ENCODE measurements around the gene GYPC.
A peak's percentile ranks its signal among the peaks of the same experiment; 100 is the strongest.

GYPC gene

GRCh38 chr2:126652323-126652891, 3.6 kb upstream of the GYPC start:
- DNase-seq: no peak

GRCh38 chr2:126653109-126653508, 2.8 kb upstream of the GYPC start:
- no peak for DNase-seq

GRCh38 chr2:126653761-126654160, 2.2 kb upstream of the GYPC start:
- no peak for DNase-seq

- DNase-seq: no peak
Measured at GRCh38 chr2:126655051-126655450, 907 bp upstream of the GYPC start.

GRCh38 chr2:126656431-126657147, 631 bp downstream of the GYPC start:
- DNase-seq: peak; percentile 59

GRCh38 chr2:126657148-126657635, 1.2 kb downstream of the GYPC start:
- DNase-seq: peak; percentile 51

GRCh38 chr2:126657636-126658318, 1.8 kb downstream of the GYPC start:
- peak; percentile 83 for DNase-seq

- DNase-seq: peak; percentile 31
Measured at GRCh38 chr2:126658319-126658904, 2.5 kb downstream of the GYPC start.

GRCh38 chr2:126658905-126659561, 3.1 kb downstream of the GYPC start:
- peak; percentile 64 for DNase-seq

- DNase-seq: no peak
Measured at GRCh38 chr2:126659562-126660467, 3.9 kb downstream of the GYPC start.

- DNase-seq: no peak
Measured at GRCh38 chr2:126660971-126661370, 5.0 kb downstream of the GYPC start.

GRCh38 chr2:126661702-126662500, 5.9 kb downstream of the GYPC start:
- DNase-seq: no peak

GRCh38 chr2:126662621-126663020, 6.7 kb downstream of the GYPC start:
- peak; percentile 58 for DNase-seq

- no peak for DNase-seq
Measured at GRCh38 chr2:126663184-126663963, 7.4 kb downstream of the GYPC start.

- no peak for DNase-seq
Measured at GRCh38 chr2:126664234-126664633, 8.3 kb downstream of the GYPC start.

GRCh38 chr2:126664639-126665038, 8.7 kb downstream of the GYPC start:
- no peak for DNase-seq

- DNase-seq: no peak
Measured at GRCh38 chr2:126665483-126665882, 9.5 kb downstream of the GYPC start.

- DNase-seq: no peak
Measured at GRCh38 chr2:126668254-126668653, 12.3 kb downstream of the GYPC start.

GRCh38 chr2:126669772-126670171, 13.8 kb downstream of the GYPC start:
- no peak for DNase-seq

GRCh38 chr2:126671488-126671887, 15.5 kb downstream of the GYPC start:
- DNase-seq: no peak

Data from CD4-positive, alpha-beta T cell treated with Interleukin-17A for 4 hours (primary cell).